Activated CD8-positive, alpha-beta T cell treated with anti-CD3 and anti-CD28 coated beads for 36 hours (primary cell): ENCODE data around the gene CAMKK2. TPM values are rescaled to one million over a fixed set of nuclear protein-coding genes. Genes with fewer than 3 reads are reported as not detected.

ENCODE experiments used
- ATAC-seq: fragments of 200-7000 bp; cut with Tn5 transposase; one replicate; pipeline ENCODE4 v1.10.0; 2021; ENCODE audit warnings: mild to moderate bottlenecking, moderate library complexity
- CTCF ChIA-PET: fragments of 350-600 bp; sonication (Branson Sonifier 250); formaldehyde crosslinking; loops from one replicate; lab custom pipeline; 2021; ENCODE audit warnings: antibody characterized with exemption; lab: Charles Lee
- POLR2A ChIA-PET: fragments of 350-600 bp; sonication (Branson Sonifier 250); formaldehyde crosslinking; loops from one replicate; lab custom pipeline; 2021; ENCODE audit warnings: antibody characterized with exemption; lab: Charles Lee
- DNase-seq: peaks from one replicate; pipeline ENCODE4 v3.0.0-alpha.2; 2020
- H3K27ac Mint-ChIP-seq: one replicate; pipeline ENCODE4 v1.8.0; 2021; ENCODE audit warnings: mild to moderate bottlenecking, mixed read lengths
- H3K27me3 Mint-ChIP-seq: one replicate; pipeline ENCODE4 v1.8.0; 2021; ENCODE audit warnings: mixed read lengths
- H3K36me3 Mint-ChIP-seq: one replicate; pipeline ENCODE4 v1.8.0; 2021; ENCODE audit warnings: low read depth, mixed read lengths
- H3K4me1 Mint-ChIP-seq: one replicate; pipeline ENCODE4 v1.8.0; 2021; ENCODE audit warnings: low read depth, mixed read lengths
- H3K4me3 Mint-ChIP-seq: one replicate; pipeline ENCODE4 v1.8.0; 2021; ENCODE audit warnings: mild to moderate bottlenecking, moderate library complexity, mixed read lengths
- H3K9me3 Mint-ChIP-seq: one replicate; pipeline ENCODE4 v1.8.0; 2021; ENCODE audit warnings: mixed read lengths
- intact Hi-C: fragments of 100-400 bp; cut with micrococcal nuclease; formaldehyde crosslinking; loops from one replicate; pipeline ENCODE4 v1.10.0; 2022
- total RNA-seq, 2 experiments: library from RNA; stranded (reverse); gene quantifications; one replicate each; pipeline ENCODE4 v1.2.3, GENCODE V29; 2021
- TF ChIP-seq, protein P1 (sequence below): fragments of 200-600 bp; IDR thresholded peaks from one replicate; pipeline ENCODE4 v1.8.0; 2022; ENCODE audit warnings: antibody characterized with exemption, mild to moderate bottlenecking

The CAMKK2 gene
- total RNA-seq, 2 experiments from 2014 or later = 25.2 to 28.0 TPM

DNA sequence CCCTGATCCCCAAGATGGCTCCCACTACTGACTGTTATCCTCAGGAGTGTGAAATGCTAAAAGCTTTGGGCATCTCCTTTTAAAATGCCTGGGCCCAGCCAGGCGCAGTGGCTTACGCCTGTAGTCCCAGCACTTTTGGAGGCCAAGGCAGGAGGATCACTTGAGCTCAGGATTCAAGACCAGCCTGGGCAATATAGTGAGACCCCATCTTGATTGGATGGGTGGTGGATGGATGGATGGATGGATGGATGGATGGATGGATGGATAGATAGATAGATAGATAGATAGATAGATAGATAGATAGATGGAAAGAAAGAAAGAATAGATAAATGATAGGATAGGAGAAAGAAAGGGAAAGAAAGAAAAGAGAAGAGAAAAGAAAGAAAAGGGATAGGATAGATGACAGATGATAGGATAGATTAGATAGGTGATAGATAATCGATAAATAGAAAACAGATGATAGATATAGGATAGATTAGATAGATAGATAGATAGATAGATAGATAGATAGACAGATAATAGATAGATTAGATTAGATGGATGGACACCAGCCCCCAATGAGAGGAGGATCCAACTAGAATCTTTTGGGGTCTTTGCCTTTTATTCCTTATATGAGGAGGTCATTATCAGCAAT lies 77.0 kb downstream of the CAMKK2 start:
- ChIA-PET CTCF (no interaction called here), POLR2A (no interaction called here)
- Mint-ChIP-seq H3K9me3 (no peaks in the 10 kb centered on the region), H3K27ac (no peak overlapping the region), H3K4me1 (peaks cover 36% of the 10 kb centered on the region), H3K27me3 (no peaks in the 10 kb centered on the region), H3K36me3 (peaks cover 20% of the 10 kb centered on the region), H3K4me3 (no peak overlapping the region)
- no peak for ATAC-seq
- no peak for DNase-seq
- intact Hi-C loops = no loop called here
- TF ChIP-seq, protein P1, sequence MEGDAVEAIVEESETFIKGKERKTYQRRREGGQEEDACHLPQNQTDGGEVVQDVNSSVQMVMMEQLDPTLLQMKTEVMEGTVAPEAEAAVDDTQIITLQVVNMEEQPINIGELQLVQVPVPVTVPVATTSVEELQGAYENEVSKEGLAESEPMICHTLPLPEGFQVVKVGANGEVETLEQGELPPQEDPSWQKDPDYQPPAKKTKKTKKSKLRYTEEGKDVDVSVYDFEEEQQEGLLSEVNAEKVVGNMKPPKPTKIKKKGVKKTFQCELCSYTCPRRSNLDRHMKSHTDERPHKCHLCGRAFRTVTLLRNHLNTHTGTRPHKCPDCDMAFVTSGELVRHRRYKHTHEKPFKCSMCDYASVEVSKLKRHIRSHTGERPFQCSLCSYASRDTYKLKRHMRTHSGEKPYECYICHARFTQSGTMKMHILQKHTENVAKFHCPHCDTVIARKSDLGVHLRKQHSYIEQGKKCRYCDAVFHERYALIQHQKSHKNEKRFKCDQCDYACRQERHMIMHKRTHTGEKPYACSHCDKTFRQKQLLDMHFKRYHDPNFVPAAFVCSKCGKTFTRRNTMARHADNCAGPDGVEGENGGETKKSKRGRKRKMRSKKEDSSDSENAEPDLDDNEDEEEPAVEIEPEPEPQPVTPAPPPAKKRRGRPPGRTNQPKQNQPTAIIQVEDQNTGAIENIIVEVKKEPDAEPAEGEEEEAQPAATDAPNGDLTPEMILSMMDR = peak; percentile 19

DNA sequence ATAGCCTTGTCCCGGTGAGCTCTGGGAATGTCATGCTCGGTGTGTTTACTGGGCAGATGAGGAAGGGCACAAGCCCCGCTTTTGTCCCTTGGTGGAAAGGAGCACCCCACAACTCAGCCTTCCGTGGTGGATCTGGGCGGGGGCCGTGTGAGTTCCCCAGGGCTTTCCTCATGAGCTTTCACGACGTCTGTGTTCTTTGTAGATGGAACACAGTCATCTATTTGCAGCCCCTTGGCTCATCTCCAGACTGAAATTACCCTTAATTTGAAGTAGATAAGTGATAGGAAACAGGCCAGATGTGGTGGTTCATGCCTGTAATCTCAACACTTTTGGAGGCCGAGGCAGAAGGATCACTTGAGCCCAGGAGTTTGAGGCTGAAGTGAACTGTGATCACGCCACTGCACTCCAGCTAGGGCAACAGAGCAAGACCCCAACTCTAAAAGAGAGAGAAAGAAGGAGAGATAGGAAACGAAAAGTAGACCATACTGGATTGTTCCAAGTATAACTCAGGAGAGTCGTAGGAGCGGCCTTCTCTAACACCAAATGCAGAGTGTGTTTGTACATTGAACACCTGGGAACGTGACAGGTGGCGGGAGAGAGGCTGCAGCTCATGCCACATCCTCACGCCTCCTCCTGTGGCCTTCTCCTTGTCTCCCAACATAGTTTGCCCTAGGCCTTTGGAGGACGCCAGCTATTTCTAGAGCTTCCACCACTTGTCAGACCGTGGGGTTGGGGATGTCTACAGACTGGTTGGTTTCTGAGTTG lies 77.7 kb downstream of the CAMKK2 start:
- DNase-seq (no peak), ATAC-seq (no peak)
- no peak overlapping the region for H3K27ac Mint-ChIP-seq
- peaks cover 22% of the 10 kb centered on the region for H3K36me3 Mint-ChIP-seq
- peaks cover 38% of the 10 kb centered on the region for H3K4me1 Mint-ChIP-seq
- H3K9me3 Mint-ChIP-seq = no peaks in the 10 kb centered on the region
- intact Hi-C loops = no loop called here
- H3K27me3 Mint-ChIP-seq = no peaks in the 10 kb centered on the region
- POLR2A ChIA-PET = no interaction called here
- CTCF ChIA-PET = interaction anchor here (0.7 kb wide), 1 partner anchor 111 kb away, joined by 4 read pairs; no protein-coding TSS in a partner anchor
- no peak overlapping the region for H3K4me3 Mint-ChIP-seq
- TF ChIP-seq, protein P1 = no peak

DNA sequence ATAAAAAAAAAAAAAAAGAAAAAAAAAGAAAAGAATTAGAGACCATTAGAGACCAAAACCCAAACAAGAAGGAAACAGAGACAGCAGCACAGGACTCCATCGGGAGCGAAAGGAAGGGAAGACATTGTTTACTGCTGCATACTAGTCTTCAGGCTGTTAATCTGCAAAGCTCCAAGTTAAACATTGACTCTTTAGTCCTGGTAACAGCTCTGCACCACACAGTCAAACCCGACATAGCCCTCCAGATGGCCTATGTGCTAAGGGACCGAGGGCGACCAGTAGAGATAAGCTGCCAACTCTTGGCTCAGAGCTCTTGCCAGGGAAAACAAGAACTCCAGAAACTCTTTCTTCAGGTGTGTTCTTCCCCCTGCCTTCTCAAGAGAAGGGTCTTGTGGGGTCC lies 78.7 kb downstream of the CAMKK2 start:
- H3K27ac Mint-ChIP-seq = no peak overlapping the region
- CTCF ChIA-PET = interaction anchor here (0.7 to 1.4 kb wide), 3 partner anchors 12 to 569 kb away, joined by 3 to 5 read pairs (median 4); no protein-coding TSS in a partner anchor
- ATAC-seq (no peak), DNase-seq (no peak)
- peaks cover 15% of the 10 kb centered on the region for H3K36me3 Mint-ChIP-seq
- peaks cover 31% of the 10 kb centered on the region for H3K4me1 Mint-ChIP-seq
- intact Hi-C loops = no loop called here
- H3K27me3 Mint-ChIP-seq = no peaks in the 10 kb centered on the region
- POLR2A ChIA-PET = interaction anchor here (1.2 kb wide), 1 partner anchor 21 kb away, joined by 3 read pairs; no protein-coding TSS in a partner anchor
- no peaks in the 10 kb centered on the region for H3K9me3 Mint-ChIP-seq
- TF ChIP-seq, protein P1 = no peak
- no peak overlapping the region for H3K4me3 Mint-ChIP-seq

DNA sequence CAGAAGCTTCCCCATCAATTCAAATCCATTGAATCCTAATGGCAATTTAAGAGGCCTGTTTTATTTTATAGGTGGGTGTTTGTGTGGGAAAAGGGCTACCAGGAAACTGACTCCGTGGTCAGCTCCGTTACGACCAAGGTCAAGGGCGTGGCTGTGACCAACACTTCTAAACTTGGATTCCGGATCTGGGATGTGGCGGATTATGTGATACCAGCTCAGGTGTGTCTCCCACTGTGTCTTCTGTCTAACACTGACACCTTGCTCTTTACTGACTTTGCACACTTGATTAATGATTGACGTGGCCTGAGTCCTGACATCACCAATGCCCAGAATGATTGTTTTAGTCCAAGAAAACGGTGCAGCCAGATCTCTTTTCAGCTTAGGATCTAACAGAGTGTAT lies 79.4 kb downstream of the CAMKK2 start:
- Mint-ChIP-seq H3K27ac (peak overlapping the region; percentile 30), H3K4me1 (peaks cover 31% of the 10 kb centered on the region), H3K36me3 (peaks cover 14% of the 10 kb centered on the region), H3K4me3 (no peak overlapping the region), H3K27me3 (no peaks in the 10 kb centered on the region), H3K9me3 (no peaks in the 10 kb centered on the region)
- DNase-seq (no peak), ATAC-seq (no peak)
- intact Hi-C loops = no loop called here
- POLR2A ChIA-PET = interaction anchor here (0.7 to 1.2 kb wide), 2 partner anchors 10 to 22 kb away, joined by 3 read pairs; no protein-coding TSS in a partner anchor
- TF ChIP-seq, protein P1 = no peak
- CTCF ChIA-PET = interaction anchor here (0.6 to 3.7 kb wide), 3 partner anchors 13 to 568 kb away, joined by 3 to 17 read pairs (median 5); no protein-coding TSS in a partner anchor
